Esophagus muscularis mucosa (tissue), 3 donors: ENCODE results near the gene ITIH6.

ENCODE experiments used
- POLR2A ChIP-seq: fragments of 450-650 bp; IDR thresholded peaks from one replicate; pipeline ENCODE4 v1.6.1; 2017; ENCODE audit warnings: antibody characterized with exemption, moderate library complexity, mild to moderate bottlenecking, low read depth
- TF ChIP-seq, protein P1 (sequence below), 3 experiments: fragments of 200-600 bp in 2 of 3; fragments of 450-650 bp in 1 of 3; sonication (generic) in 2 of 3; IDR thresholded peaks; one replicate each; pipeline ENCODE4 v1.5.1; 2017 to 2019; ENCODE audit warnings: antibody characterized with exemption in 3 of 3, mild to moderate bottlenecking in 2 of 3, moderate library complexity in 1 of 3

DNA sequence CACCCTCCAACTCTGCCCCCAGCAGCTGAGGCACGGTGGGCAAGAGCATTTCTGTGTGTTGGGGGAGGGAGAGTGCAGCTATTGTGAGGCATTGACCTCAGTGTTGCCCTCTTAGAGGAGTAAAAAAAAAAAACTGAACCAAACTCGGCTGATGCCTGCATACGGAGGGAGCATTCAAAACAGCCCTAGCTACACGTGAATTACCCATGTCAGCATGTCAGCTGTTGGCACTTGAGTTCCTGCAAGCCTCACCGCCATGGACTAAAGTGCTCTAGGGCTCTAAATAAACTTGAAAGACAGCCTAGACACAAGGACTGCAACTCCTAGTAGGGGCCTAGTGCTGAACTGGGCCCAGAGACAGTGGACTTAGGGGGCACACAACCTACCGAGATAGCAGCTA is 22.0 kb downstream of the ITIH6 start:
- TF ChIP-seq, protein P1, sequence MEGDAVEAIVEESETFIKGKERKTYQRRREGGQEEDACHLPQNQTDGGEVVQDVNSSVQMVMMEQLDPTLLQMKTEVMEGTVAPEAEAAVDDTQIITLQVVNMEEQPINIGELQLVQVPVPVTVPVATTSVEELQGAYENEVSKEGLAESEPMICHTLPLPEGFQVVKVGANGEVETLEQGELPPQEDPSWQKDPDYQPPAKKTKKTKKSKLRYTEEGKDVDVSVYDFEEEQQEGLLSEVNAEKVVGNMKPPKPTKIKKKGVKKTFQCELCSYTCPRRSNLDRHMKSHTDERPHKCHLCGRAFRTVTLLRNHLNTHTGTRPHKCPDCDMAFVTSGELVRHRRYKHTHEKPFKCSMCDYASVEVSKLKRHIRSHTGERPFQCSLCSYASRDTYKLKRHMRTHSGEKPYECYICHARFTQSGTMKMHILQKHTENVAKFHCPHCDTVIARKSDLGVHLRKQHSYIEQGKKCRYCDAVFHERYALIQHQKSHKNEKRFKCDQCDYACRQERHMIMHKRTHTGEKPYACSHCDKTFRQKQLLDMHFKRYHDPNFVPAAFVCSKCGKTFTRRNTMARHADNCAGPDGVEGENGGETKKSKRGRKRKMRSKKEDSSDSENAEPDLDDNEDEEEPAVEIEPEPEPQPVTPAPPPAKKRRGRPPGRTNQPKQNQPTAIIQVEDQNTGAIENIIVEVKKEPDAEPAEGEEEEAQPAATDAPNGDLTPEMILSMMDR (IDR thresholded peaks at IDR 0.05): no peak
- no peak for TF ChIP-seq POLR2A
